Measurements from ENCODE around the gene ABCA13.

Gene ABCA13

DNA sequence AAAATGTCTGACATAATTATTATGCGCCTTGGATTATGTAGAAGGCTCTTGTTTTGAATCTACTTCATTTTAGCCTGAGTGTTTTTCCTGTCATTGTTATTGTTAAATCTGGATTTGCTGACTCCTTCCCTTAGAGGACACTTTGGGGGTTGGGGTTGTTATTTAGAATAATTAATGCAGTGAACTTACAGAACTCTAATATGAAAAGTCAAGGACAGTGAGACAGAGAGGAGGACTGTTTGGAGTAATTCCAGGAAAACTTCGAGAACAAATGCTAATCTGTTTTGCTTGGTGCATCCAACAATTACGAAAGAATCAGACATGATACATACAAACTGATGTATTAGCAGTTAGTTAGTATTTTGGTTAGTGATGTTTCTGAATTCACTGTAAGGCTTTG is 146.1 kb downstream of the ABCA13 start:
- Histone ChIP-seq H3K4me1 (ENCODE audit: low read depth, poor library complexity, severe bottlenecking) (no peaks in the 10 kb centered on the region), H3K9ac (no peak overlapping the region), H3K36me3 (ENCODE audit: insufficient read depth) (no peaks in the 10 kb centered on the region), H3K27ac (no peak overlapping the region), H3K79me2 (ENCODE audit: insufficient read depth, low read depth) (no peaks in the 10 kb centered on the region), H4K20me1 (ENCODE audit: insufficient read depth) (no peaks in the 10 kb centered on the region), H3K4me3 (IDR thresholded peaks at IDR 0.05; ENCODE audit: insufficient read depth, low read depth, low read length) (no peak overlapping the region), H2AFZ (ENCODE audit: low read depth) (no peak overlapping the region), H3K4me2 (no peak overlapping the region), H3K27me3 (ENCODE audit: insufficient read depth, low read depth) (no peaks in the 10 kb centered on the region)
- TF ChIP-seq, protein P1, sequence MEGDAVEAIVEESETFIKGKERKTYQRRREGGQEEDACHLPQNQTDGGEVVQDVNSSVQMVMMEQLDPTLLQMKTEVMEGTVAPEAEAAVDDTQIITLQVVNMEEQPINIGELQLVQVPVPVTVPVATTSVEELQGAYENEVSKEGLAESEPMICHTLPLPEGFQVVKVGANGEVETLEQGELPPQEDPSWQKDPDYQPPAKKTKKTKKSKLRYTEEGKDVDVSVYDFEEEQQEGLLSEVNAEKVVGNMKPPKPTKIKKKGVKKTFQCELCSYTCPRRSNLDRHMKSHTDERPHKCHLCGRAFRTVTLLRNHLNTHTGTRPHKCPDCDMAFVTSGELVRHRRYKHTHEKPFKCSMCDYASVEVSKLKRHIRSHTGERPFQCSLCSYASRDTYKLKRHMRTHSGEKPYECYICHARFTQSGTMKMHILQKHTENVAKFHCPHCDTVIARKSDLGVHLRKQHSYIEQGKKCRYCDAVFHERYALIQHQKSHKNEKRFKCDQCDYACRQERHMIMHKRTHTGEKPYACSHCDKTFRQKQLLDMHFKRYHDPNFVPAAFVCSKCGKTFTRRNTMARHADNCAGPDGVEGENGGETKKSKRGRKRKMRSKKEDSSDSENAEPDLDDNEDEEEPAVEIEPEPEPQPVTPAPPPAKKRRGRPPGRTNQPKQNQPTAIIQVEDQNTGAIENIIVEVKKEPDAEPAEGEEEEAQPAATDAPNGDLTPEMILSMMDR (conservative IDR thresholded peaks at IDR 0.05; ENCODE audit: low read depth, low read length): no peak

DNA sequence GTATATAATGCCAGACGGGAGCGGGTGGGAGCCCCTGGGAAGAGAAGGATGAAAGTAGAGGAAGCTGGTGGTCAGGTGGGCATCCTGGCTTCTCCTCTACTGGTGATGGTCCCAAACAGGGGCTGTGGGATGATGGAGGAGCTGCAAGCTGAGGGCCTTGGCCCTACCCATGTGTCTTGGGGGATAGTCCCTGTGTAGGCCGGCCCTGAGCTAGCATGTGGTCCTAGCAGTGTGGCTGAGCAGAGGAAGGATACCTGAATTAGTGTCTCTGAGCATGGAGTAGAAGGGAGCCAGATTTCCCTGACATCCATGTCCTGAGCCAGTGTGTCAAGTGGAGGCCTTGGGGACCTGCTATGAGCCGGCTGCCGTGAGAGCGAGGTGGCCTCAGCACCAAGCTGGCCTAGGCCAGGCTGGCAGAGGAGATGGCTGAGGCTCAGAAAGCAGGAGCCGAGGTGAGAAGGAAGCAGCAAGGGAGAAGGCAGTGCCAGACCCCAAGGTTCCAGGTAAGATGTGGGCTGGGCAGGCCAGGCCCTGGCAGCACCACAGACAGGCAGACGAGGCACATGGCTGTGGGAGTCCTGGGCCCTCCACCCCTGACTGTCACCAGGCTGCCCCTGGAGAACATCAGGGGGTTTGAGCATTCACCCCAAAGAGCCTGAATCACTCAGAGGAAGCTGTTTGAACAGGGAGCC is 150.2 kb downstream of the ABCA13 start:
- H3K27me3 ChIP-seq (ENCODE audit: insufficient read depth, low read depth): no peaks in the 10 kb centered on the region
- TF ChIP-seq, protein P1 (conservative IDR thresholded peaks at IDR 0.05; ENCODE audit: low read depth, low read length): no peak

DNA sequence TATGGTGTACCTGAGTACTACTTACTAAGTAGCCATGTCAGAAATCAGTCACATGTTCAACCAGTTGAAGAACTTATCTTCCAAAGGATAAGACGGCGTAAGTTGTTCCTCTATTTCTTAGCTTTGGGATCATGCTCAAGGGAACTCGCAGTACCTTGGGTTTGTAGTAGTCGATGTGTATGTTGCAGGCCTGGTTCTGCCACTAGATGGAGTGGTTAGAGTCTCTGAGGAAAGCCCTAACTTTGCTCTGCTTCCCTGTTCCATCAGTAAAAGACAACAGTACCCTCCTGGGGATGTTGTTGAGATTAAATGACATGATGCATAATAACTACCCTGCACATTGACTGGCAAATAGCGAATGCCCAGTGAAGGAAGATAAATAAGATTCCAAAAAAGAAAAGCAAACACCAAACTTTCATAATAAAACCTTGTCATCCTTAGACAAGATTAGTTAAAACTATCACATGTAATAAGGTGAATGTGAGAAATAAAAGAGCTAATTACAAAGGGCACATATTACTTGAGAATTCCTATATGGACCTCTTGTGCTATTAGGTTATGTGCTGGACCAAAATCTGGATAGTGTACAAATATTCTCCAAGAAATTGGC is 165.9 kb downstream of the ABCA13 start:
- Histone ChIP-seq H4K20me1 (ENCODE audit: insufficient read depth) (no peaks in the 10 kb centered on the region), H3K79me2 (ENCODE audit: insufficient read depth, low read depth) (no peaks in the 10 kb centered on the region), H3K9ac (no peak overlapping the region), H3K4me3 (IDR thresholded peaks at IDR 0.05; ENCODE audit: insufficient read depth, low read depth, low read length) (no peak overlapping the region), H3K4me2 (no peak overlapping the region), H3K27ac (no peak overlapping the region), H3K27me3 (ENCODE audit: insufficient read depth, low read depth) (no peaks in the 10 kb centered on the region), H3K4me1 (ENCODE audit: low read depth, poor library complexity, severe bottlenecking) (no peaks in the 10 kb centered on the region), H3K36me3 (ENCODE audit: insufficient read depth) (no peaks in the 10 kb centered on the region), H2AFZ (ENCODE audit: low read depth) (no peak overlapping the region)
- TF ChIP-seq, protein P1 (conservative IDR thresholded peaks at IDR 0.05; ENCODE audit: low read depth, low read length): peak; percentile 44; the same call in 1 of the 2 replicates

More for the DNA sequence above, 150.2 kb downstream of the ABCA13 start:
- Histone ChIP-seq H3K4me3 (IDR thresholded peaks at IDR 0.05; ENCODE audit: insufficient read depth, low read depth, low read length) (no peak overlapping the region), H3K9ac (no peak overlapping the region), H2AFZ (ENCODE audit: low read depth) (no peak overlapping the region), H3K4me1 (ENCODE audit: low read depth, poor library complexity, severe bottlenecking) (no peaks in the 10 kb centered on the region), H4K20me1 (ENCODE audit: insufficient read depth) (no peaks in the 10 kb centered on the region), H3K79me2 (ENCODE audit: insufficient read depth, low read depth) (no peaks in the 10 kb centered on the region), H3K36me3 (ENCODE audit: insufficient read depth) (no peaks in the 10 kb centered on the region), H3K27ac (no peak overlapping the region), H3K4me2 (no peak overlapping the region)

DNA sequence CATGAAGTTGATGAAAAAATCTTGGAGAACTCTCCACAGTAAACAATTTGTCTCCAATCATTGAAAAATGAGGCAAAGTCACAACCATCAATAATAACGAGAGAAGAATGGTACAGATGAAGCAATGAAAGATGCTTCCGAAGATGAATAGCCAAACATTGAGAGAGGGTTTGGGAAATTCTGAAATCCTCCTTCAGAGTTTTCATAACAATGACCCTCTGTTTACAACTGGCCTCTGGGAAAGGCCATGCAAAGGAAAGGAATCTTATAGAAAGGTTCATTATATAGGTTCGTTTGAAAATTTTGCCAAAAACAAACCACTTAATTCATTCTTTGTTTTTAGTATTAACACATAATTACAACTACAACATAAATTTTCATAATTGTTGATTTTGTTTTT is 166.5 kb downstream of the ABCA13 start:
- Histone ChIP-seq H3K27ac (no peak overlapping the region), H3K36me3 (ENCODE audit: insufficient read depth) (no peaks in the 10 kb centered on the region), H3K9ac (no peak overlapping the region), H3K27me3 (ENCODE audit: insufficient read depth, low read depth) (no peaks in the 10 kb centered on the region), H3K79me2 (ENCODE audit: insufficient read depth, low read depth) (no peaks in the 10 kb centered on the region), H3K4me1 (ENCODE audit: low read depth, poor library complexity, severe bottlenecking) (no peaks in the 10 kb centered on the region), H4K20me1 (ENCODE audit: insufficient read depth) (no peaks in the 10 kb centered on the region), H3K4me3 (IDR thresholded peaks at IDR 0.05; ENCODE audit: insufficient read depth, low read depth, low read length) (no peak overlapping the region), H3K4me2 (no peak overlapping the region), H2AFZ (ENCODE audit: low read depth) (no peak overlapping the region)
- TF ChIP-seq, protein P1 (conservative IDR thresholded peaks at IDR 0.05; ENCODE audit: low read depth, low read length): no peak
